Measurements from ENCODE around the gene SLC7A5. TPM values are rescaled to one million over a fixed set of nuclear protein-coding genes. Genes with fewer than 3 reads are reported as not detected.

The SLC7A5 gene
- total and polyA plus RNA-seq, 2 of the 13 experiments (the other 11 are each of a cell fraction or from before 2014, with no cell fraction given): 79.6 to 155 TPM

GRCh38 chr16:87870418-87871291, 1.3 kb upstream of the SLC7A5 start (continued):
- 0 out of 2 replicates have a peak, but pooled peaks have one; percentile 24 for TF ChIP-seq PBX3 (CRISPR knock-in tag; IDR thresholded peaks at IDR 0.05; ENCODE audit: borderline replicate concordance)
- peak; percentile 97 for TF ChIP-seq TBX2 (CRISPR knock-in tag; IDR thresholded peaks at IDR 0.05; ENCODE audit: borderline replicate concordance)
- peak; percentile 92 for TF ChIP-seq RERE (CRISPR knock-in tag; IDR thresholded peaks at IDR 0.05; ENCODE audit: low read depth)
- peak; percentile 36 for TF ChIP-seq SIX4 (CRISPR knock-in tag; IDR thresholded peaks at IDR 0.05)
- peak; percentile 100 for TF ChIP-seq TEAD3 (CRISPR knock-in tag; optimal IDR thresholded peaks at IDR 0.05; ENCODE audit: borderline replicate concordance)
- peak; percentile 98 for TF ChIP-seq ZBTB7A (CRISPR knock-in tag; IDR thresholded peaks at IDR 0.05)
- peak; percentile 91 for TF ChIP-seq RCOR2 (CRISPR knock-in tag; IDR thresholded peaks at IDR 0.05)
- TF ChIP-seq HDAC1 (CRISPR knock-in tag; IDR thresholded peaks at IDR 0.05): peak; percentile 97
- peak; percentile 30 for TF ChIP-seq RBM39 (IDR thresholded peaks at IDR 0.05; ENCODE audit: low read depth, low read length, poor library complexity, severe bottlenecking)
- TF ChIP-seq SNAPC2 (CRISPR knock-in tag; IDR thresholded peaks at IDR 0.05): peak; percentile 91
- TF ChIP-seq ZBTB4 (CRISPR knock-in tag; IDR thresholded peaks at IDR 0.05; ENCODE audit: borderline replicate concordance): peak; percentile 96
- TF ChIP-seq ELF3 (CRISPR knock-in tag; IDR thresholded peaks at IDR 0.05): peak; percentile 88
- peak; percentile 87 for TF ChIP-seq PTBP1 (IDR thresholded peaks at IDR 0.05; ENCODE audit: low read depth, low read length, poor library complexity, severe bottlenecking)
- TF ChIP-seq ZBTB34 (CRISPR knock-in tag; IDR thresholded peaks at IDR 0.05): peak; percentile 93
- peak; percentile 89; the same call in 1 of the 2 replicates for TF ChIP-seq ZNF275 (CRISPR knock-in tag; IDR thresholded peaks at IDR 0.05; ENCODE audit: borderline replicate concordance)
